Osteoblast (primary cell): ENCODE data around the gene RASGRP4. TPM values are rescaled to one million over a fixed set of nuclear protein-coding genes. Genes with fewer than 3 reads are reported as not detected.

Experiments
- DNase-seq: peaks from one replicate; pipeline ENCODE4 v3.0.0; 2011; ENCODE audit warnings: low spot score, mixed read lengths; ENCODE audit not compliant: insufficient read length; ENCODE audit errors: missing footprints
- H2AFZ ChIP-seq: 2 replicates; pipeline ENCODE4 v1.6.0; 2011; ENCODE audit warnings: mild to moderate bottlenecking, low read length
- H3K27ac ChIP-seq: 2 replicates; pipeline ENCODE4 v1.5.1; 2011; ENCODE audit warnings: mild to moderate bottlenecking, low read depth, low read length, moderate library complexity
- H3K27me3 ChIP-seq: 2 replicates; pipeline ENCODE4 v1.6.0; 2012; ENCODE audit warnings: mild to moderate bottlenecking, control low read depth, inconsistent platforms, low read length, moderate library complexity; ENCODE audit not compliant: insufficient read depth
- H3K36me3 ChIP-seq: 2 replicates; pipeline ENCODE4 v1.5.1; 2011; ENCODE audit warnings: mild to moderate bottlenecking, low read length, control low read depth, moderate library complexity; ENCODE audit not compliant: insufficient read depth
- H3K4me1 ChIP-seq: 2 replicates; pipeline ENCODE4 v1.5.1; 2011; ENCODE audit warnings: mild to moderate bottlenecking, low read length, control low read depth, moderate library complexity; ENCODE audit not compliant: insufficient read depth
- H3K4me2 ChIP-seq: 2 replicates; pipeline ENCODE4 v1.6.0; 2011; ENCODE audit warnings: mild to moderate bottlenecking, low read length; ENCODE audit not compliant: insufficient read depth
- H3K4me3 ChIP-seq: fragments of 200-600 bp; sonication (generic); 3 replicates; pipeline ENCODE4 v1.5.1; 2012; ENCODE audit warnings: mild to moderate bottlenecking, low read length, inconsistent platforms; ENCODE audit not compliant: insufficient read depth
- H3K79me2 ChIP-seq: 2 replicates; pipeline ENCODE4 v1.6.0; 2012; ENCODE audit warnings: mild to moderate bottlenecking, low read length, control low read depth, inconsistent platforms; ENCODE audit not compliant: insufficient read depth
- H3K9me3 ChIP-seq: 2 replicates; pipeline ENCODE4 v1.5.1; 2011; ENCODE audit warnings: low read depth, low read length, control low read depth
- H4K20me1 ChIP-seq: 2 replicates; pipeline ENCODE4 v1.6.0; 2012; ENCODE audit warnings: mild to moderate bottlenecking, low read length, control low read depth; ENCODE audit not compliant: insufficient read depth
- total RNA-seq: library from RNA; depleted of rRNA; stranded (reverse); fragments of >200 nt; gene quantifications from 2 replicates; pipeline ENCODE4 v1.2.3, GENCODE V29; 2012
- TF ChIP-seq, protein P1 (sequence below): IDR thresholded peaks from 2 replicates; pipeline ENCODE4 v1.5.1; 2011; ENCODE audit warnings: mild to moderate bottlenecking, low read depth, low read length, moderate library complexity; ENCODE audit errors: extremely low read depth

The RASGRP4 gene
- total RNA-seq, 1 donor = not detected

DNA sequence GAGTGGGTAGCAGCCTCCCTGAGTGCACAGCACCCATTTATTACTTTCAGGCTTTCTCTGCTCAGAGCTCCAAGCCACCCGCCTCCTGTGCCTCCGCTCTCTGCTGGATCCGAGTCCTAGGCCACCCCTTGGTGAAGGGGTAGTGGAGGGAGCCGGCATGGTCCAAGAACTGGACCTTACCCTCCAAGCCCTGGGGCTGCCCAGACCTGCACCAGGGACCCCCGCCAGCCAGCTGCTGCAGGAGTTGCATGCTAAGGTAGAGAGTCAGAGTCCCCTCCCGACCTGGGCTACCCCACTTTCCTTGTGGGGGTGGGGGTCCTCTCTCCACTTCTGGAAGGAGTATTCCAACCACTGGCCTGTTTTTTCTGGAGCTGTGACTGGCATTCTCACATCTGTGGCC is 21.2 kb downstream of the RASGRP4 start:
- Histone ChIP-seq H3K9me3 (no peaks in the 10 kb centered on the region), H3K36me3 (peaks cover 14% of the 10 kb centered on the region), H3K4me1 (peaks cover 4% of the 10 kb centered on the region), H3K4me2 (no peak overlapping the region), H3K79me2 (no peaks in the 10 kb centered on the region), H3K27ac (no peak overlapping the region), H4K20me1 (no peaks in the 10 kb centered on the region), H3K4me3 (no peak overlapping the region), H3K27me3 (no peaks in the 10 kb centered on the region), H2AFZ (no peak overlapping the region)
- DNase-seq = peak; percentile 36
- TF ChIP-seq, protein P1, sequence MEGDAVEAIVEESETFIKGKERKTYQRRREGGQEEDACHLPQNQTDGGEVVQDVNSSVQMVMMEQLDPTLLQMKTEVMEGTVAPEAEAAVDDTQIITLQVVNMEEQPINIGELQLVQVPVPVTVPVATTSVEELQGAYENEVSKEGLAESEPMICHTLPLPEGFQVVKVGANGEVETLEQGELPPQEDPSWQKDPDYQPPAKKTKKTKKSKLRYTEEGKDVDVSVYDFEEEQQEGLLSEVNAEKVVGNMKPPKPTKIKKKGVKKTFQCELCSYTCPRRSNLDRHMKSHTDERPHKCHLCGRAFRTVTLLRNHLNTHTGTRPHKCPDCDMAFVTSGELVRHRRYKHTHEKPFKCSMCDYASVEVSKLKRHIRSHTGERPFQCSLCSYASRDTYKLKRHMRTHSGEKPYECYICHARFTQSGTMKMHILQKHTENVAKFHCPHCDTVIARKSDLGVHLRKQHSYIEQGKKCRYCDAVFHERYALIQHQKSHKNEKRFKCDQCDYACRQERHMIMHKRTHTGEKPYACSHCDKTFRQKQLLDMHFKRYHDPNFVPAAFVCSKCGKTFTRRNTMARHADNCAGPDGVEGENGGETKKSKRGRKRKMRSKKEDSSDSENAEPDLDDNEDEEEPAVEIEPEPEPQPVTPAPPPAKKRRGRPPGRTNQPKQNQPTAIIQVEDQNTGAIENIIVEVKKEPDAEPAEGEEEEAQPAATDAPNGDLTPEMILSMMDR = no peak

- Histone ChIP-seq H3K27me3 (no peaks in the 10 kb centered on the region), H3K27ac (peak within 1 kb of the TSS; percentile 48), H3K4me3 (peak within 1 kb of the TSS; percentile 94), H3K4me1 (peaks cover 4% of the 10 kb centered on the region), H3K4me2 (peak within 1 kb of the TSS; percentile 91), H4K20me1 (no peaks in the 10 kb centered on the region), H2AFZ (peak within 1 kb of the TSS; percentile 85), H3K36me3 (peaks cover 14% of the 10 kb centered on the region), H3K9me3 (no peaks in the 10 kb centered on the region), H3K79me2 (no peaks in the 10 kb centered on the region)
- TF ChIP-seq, protein P1 = peak; percentile 75
- DNase-seq = peak; percentile 100
Measured at GRCh38 chr19:38402967-38403674, 22.9 kb downstream of the RASGRP4 start, which contains the start of gene FAM98C. TSS of gene FAM98C (plus strand) at chr19:38403093. CDS start at chr19:38403154, 61 bp downstream.

DNA sequence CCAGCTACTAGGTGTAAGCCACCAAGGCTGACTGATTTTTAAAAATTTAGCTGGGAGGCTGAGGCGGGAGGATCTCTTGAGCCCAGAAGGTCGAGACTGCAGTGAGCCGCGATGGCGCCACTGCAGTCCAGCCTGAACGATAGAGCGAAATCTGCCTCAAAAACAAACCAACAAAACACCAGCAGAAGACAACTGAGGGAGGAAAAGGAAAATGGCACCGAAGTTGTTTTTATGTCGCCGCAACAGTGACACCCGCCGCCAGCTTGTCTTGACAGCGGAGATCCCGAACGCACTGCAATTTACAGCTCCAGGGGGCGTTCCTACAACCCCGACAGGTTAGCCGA is 23.4 kb downstream of the RASGRP4 start:
- Histone ChIP-seq H3K27me3 (no peaks in the 10 kb centered on the region), H2AFZ (peak overlapping the region; percentile 85), H3K9me3 (no peaks in the 10 kb centered on the region), H3K27ac (no peak overlapping the region), H3K4me3 (peak overlapping the region; percentile 94), H4K20me1 (no peaks in the 10 kb centered on the region), H3K36me3 (peaks cover 14% of the 10 kb centered on the region), H3K79me2 (no peaks in the 10 kb centered on the region), H3K4me2 (peak overlapping the region; percentile 91), H3K4me1 (peaks cover 4% of the 10 kb centered on the region)
- DNase-seq = no peak
- TF ChIP-seq, protein P1 = no peak

DNA sequence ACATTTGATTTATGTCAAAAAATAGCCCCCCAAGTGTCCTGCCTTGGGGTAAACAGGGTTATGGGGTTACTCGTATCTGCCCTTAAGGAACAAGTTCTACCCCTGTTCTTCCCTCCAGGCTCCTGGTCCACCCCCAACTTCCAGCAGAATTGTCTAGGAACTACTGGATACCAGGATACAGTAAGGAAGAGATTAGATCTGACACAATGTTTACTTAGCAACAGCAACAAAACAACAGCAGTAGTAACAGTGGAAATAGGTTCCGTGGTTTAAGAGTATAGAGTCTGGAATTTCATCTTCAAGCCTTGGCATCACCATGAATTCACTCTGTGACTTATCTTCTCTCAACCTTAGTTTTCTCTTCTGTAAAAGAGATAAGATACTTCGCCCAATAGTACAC is 24.9 kb downstream of the RASGRP4 start:
- H3K79me2 ChIP-seq = no peaks in the 10 kb centered on the region
- TF ChIP-seq, protein P1 = no peak
- H3K27ac ChIP-seq = no peak overlapping the region
- DNase-seq = peak; percentile 84
- peaks cover 4% of the 10 kb centered on the region for H3K4me1 ChIP-seq
- no peaks in the 10 kb centered on the region for H3K27me3 ChIP-seq
- H3K36me3 ChIP-seq = peaks cover 16% of the 10 kb centered on the region
- no peaks in the 10 kb centered on the region for H3K9me3 ChIP-seq
- no peak overlapping the region for H3K4me2 ChIP-seq
- H3K4me3 ChIP-seq = no peak overlapping the region
- H2AFZ ChIP-seq = no peak overlapping the region
- peaks cover 1% of the 10 kb centered on the region for H4K20me1 ChIP-seq
